Right atrium auricular region (tissue), 2 donors: Measurements from ENCODE around the gene CASS4. TPM values are rescaled to one million over a fixed set of nuclear protein-coding genes. Genes with fewer than 3 reads are reported as not detected.

ENCODE experiments used
- DNase-seq: peaks from one replicate; pipeline ENCODE4 v3.0.0-alpha.2; 2019; ENCODE audit warnings: low spot score
- H3K27ac ChIP-seq, 2 donors: fragments of 200-600 bp; sonication (generic); 1 replicate in 1 of 2; 2 replicates in 1 of 2; pipeline ENCODE4 v1.5.1; 2016 to 2019
- H3K27me3 ChIP-seq, 2 donors: fragments of 200-600 bp; sonication (generic); one replicate each; pipeline versions ENCODE4 v1.5.1 to v1.6.0; 2017 to 2019
- H3K36me3 ChIP-seq: fragments of 200-600 bp; sonication (generic); one replicate; pipeline ENCODE4 v1.5.1; 2016
- H3K4me1 ChIP-seq, 2 donors: fragments of 200-600 bp; sonication (generic); one replicate each; pipeline versions ENCODE4 v1.5.1 to v1.6.0; 2017 to 2019
- H3K4me3 ChIP-seq, 2 donors: fragments of 200-600 bp; sonication (generic); 1 replicate in 1 of 2; 2 replicates in 1 of 2; pipeline ENCODE4 v1.5.1; 2017 to 2019; ENCODE audit warnings: mild to moderate bottlenecking in 1 of 2, moderate library complexity in 1 of 2
- H3K9me3 ChIP-seq, 2 donors: fragments of 200-600 bp; sonication (generic); one replicate each; pipeline ENCODE4 v1.5.1; 2019
- total RNA-seq, 2 donors: library from RNA; depleted of rRNA; stranded (reverse); fragments of >200 nt; gene quantifications; one replicate each; pipeline ENCODE4 v1.1.0, GENCODE V29; 2016
- TF ChIP-seq, protein P1 (sequence below), 2 donors: fragments of 200-600 bp; sonication (generic); IDR thresholded peaks; one replicate each; pipeline ENCODE4 v1.5.1; 2019; ENCODE audit warnings: antibody characterized with exemption in 2 of 2

CASS4 gene
- total RNA-seq, 2 donors from 2014 or later = 2.0 to 2.4 TPM

DNA sequence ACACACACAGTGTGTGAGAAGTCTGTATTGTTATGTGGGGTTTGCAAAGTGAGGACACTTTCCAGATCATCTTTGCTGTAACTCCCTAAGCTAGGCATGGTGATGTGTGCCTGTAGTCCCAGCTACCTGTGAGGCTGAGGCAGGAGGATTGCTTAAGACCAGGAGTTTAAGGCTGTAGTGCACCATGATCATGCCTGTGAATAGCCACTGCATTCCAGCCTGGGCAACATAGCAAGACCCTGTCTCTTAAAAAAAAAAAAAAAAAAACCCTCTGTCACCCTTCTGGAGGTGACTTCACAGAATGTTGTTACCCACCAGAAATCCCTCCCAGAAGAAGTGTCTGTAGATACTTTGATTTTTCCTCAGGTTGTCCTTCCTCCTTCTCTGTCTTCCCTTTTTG, 14.9 kb downstream of the CASS4 start:
- DNase-seq = no peak

DNA sequence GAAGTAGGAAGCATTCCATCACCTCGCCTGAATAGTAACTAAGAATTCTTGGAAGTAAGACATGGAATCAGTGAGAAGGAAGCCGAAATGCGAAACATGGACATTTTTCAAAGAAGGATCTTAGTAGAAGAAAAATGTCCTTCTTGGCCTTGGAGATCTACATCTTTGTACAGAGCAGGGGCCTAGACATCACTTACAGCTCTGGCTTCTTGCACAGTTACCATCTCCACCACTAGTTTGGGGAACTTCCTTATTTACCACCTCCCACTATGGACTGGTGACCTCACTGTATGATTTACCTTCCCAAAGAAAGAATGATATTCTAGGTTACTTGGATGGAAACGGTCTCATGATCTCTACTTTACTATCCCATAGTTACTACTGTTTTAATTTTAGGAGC, 15.7 kb downstream of the CASS4 start:
- Histone ChIP-seq H3K27ac (no peak overlapping the region), H3K36me3 (no peaks in the 10 kb centered on the region), H3K4me3 (no peak overlapping the region), H3K4me1 (peaks cover 0 to 2% of the 10 kb centered on the region in 2 donors), H3K27me3 (no peaks in the 10 kb centered on the region), H3K9me3 (no peaks in the 10 kb centered on the region)
- TF ChIP-seq, protein P1, sequence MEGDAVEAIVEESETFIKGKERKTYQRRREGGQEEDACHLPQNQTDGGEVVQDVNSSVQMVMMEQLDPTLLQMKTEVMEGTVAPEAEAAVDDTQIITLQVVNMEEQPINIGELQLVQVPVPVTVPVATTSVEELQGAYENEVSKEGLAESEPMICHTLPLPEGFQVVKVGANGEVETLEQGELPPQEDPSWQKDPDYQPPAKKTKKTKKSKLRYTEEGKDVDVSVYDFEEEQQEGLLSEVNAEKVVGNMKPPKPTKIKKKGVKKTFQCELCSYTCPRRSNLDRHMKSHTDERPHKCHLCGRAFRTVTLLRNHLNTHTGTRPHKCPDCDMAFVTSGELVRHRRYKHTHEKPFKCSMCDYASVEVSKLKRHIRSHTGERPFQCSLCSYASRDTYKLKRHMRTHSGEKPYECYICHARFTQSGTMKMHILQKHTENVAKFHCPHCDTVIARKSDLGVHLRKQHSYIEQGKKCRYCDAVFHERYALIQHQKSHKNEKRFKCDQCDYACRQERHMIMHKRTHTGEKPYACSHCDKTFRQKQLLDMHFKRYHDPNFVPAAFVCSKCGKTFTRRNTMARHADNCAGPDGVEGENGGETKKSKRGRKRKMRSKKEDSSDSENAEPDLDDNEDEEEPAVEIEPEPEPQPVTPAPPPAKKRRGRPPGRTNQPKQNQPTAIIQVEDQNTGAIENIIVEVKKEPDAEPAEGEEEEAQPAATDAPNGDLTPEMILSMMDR (IDR thresholded peaks at IDR 0.05) = no peak
- no peak for DNase-seq

More for the DNA sequence above, 14.9 kb downstream of the CASS4 start:
- no peaks in the 10 kb centered on the region for H3K9me3 ChIP-seq
- no peaks in the 10 kb centered on the region for H3K36me3 ChIP-seq
- H3K27ac ChIP-seq = no peak overlapping the region
- H3K4me3 ChIP-seq = no peak overlapping the region
- TF ChIP-seq, protein P1 (IDR thresholded peaks at IDR 0.05) = no peak
- H3K4me1 ChIP-seq = peaks cover 0 to 6% of the 10 kb centered on the region in 2 donors
- H3K27me3 ChIP-seq = no peaks in the 10 kb centered on the region

DNA sequence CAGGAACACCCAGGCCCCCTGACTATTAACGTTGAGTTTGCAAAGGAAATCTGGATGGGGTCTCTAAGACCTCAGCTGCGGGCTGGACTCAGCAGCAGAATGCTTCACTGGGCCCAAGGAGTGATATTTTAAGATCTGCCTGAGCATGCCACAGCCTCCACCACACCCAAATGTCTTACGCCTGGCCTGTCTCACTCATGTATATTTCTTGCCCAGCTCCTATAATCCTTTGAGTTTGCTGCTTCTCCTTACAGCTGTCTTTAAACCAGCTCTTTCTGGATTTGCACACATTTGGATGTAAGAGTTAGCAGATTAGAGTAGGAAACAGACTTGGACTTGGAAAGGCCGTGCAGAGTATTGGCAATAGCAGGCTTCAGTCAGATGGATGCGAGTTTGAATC, 16.4 kb downstream of the CASS4 start:
- DNase-seq = no peak
- Histone ChIP-seq H3K4me1 (no peaks in the 10 kb centered on the region), H3K36me3 (no peaks in the 10 kb centered on the region), H3K27ac (no peak overlapping the region), H3K4me3 (no peak overlapping the region), H3K27me3 (no peaks in the 10 kb centered on the region), H3K9me3 (no peaks in the 10 kb centered on the region)
- TF ChIP-seq, protein P1 (IDR thresholded peaks at IDR 0.05) = no peak

- DNase-seq = no peak
- TF ChIP-seq, protein P1 (IDR thresholded peaks at IDR 0.05) = no peak
- no peaks in the 10 kb centered on the region for H3K36me3 ChIP-seq
- no peaks in the 10 kb centered on the region for H3K4me1 ChIP-seq
- no peaks in the 10 kb centered on the region for H3K27me3 ChIP-seq
- H3K4me3 ChIP-seq = no peak overlapping the region
- no peaks in the 10 kb centered on the region for H3K9me3 ChIP-seq
- no peak overlapping the region for H3K27ac ChIP-seq
These were observed 16.8 kb downstream of the CASS4 start for GRCh38 chr20:56428881-56429280.

- Histone ChIP-seq H3K27ac (no peak overlapping the region), H3K36me3 (no peaks in the 10 kb centered on the region), H3K27me3 (no peaks in the 10 kb centered on the region), H3K4me1 (no peaks in the 10 kb centered on the region), H3K9me3 (no peaks in the 10 kb centered on the region), H3K4me3 (no peak overlapping the region)
- TF ChIP-seq, protein P1 (IDR thresholded peaks at IDR 0.05) = no peak
- DNase-seq = no peak
These were observed 17.4 kb downstream of the CASS4 start for GRCh38 chr20:56429502-56429901.

- Histone ChIP-seq H3K4me1 (no peaks in the 10 kb centered on the region), H3K27me3 (no peaks in the 10 kb centered on the region), H3K36me3 (no peaks in the 10 kb centered on the region), H3K27ac (no peak overlapping the region), H3K9me3 (no peaks in the 10 kb centered on the region), H3K4me3 (no peak overlapping the region)
- no peak for DNase-seq
- TF ChIP-seq, protein P1 (IDR thresholded peaks at IDR 0.05) = no peak
These were observed 17.9 kb downstream of the CASS4 start for GRCh38 chr20:56429941-56430340.
